ENCODE results near the gene RFX3. TPM values are rescaled to one million over a fixed set of nuclear protein-coding genes. Genes with fewer than 3 reads are reported as not detected.

Gene RFX3
- total RNA-seq, 4 donors from 2014 or later = 4.0 to 8.2 (median 5.6) TPM

DNA sequence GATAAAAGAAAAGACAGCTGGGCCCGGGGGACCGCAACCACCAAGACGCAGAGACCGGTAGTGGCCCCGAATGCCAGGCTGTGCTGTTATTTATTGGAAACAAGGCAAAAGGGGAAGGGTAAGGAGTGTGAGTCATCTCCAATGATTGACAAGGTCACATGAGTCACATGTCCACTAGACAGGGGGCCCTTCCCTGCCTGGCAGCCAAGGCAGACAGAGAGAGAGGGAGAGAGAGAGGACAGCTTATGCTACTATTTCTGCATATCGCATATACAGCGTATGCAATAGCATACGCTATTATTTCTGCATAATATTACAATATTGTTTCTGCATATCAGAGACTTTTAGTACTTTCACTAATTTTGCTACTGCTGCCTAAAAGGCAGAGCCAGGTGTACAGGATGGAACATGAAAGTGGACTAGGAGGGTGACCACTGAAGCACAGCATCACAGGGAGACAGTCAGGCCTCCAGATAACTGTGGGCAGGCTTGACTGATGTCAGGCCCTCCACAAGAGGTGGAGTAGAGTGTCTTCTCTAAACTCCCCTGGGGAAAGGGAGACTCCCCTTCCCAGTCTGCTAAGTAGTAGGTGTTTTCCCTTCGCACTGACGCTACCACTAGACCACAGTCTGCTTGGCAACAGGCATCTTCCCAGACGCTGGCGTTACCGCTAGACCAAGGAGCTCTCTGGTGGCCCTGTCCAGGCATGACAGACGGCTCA is 50.3 kb downstream of the RFX3 start:
- TF ChIP-seq CTCF (IDR thresholded peaks at IDR 0.05) (no peak), POLR2A (IDR thresholded peaks at IDR 0.05) (no peak)
- DNase-seq (ENCODE audit: low spot score in 2 of 2) = peak in 1 of 2 donors; percentile 17
- no peak overlapping the region for H3K4me3 ChIP-seq (ENCODE audit: low read depth, poor library complexity, severe bottlenecking)
- 89 to 94% methylated on average over 14 of the region's 14 CpGs for WGBS, 2 donors
- intact Hi-C loops (cut with DNase I; ENCODE audit: low total_unique reads) = no loop called here

DNA sequence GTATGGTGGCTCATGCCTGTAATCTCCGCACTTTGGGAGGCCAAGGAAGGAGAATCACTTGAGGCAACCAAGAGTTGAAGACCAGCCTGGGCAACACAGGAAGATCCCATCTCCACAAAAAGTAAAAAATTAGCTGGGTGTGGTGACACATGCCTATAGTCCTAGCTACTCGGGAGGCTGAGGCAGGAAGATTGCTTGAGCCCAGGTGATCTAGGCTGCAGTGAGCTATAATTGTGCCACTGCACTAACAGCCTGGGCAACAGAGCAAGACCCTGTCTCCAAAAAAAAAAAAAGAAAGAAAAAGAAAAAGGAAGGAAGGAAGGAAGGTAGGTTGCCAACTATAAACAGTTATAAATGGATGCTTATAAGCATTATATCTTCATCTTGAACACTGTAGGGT is 51.0 kb downstream of the RFX3 start:
- WGBS, 2 donors = 95% methylated on average over 2 of the region's 2 CpGs
- intact Hi-C loops (cut with DNase I; ENCODE audit: low total_unique reads) = no loop called here
- H3K4me3 ChIP-seq (ENCODE audit: low read depth, poor library complexity, severe bottlenecking) = no peak overlapping the region
- DNase-seq (ENCODE audit: low spot score in 2 of 2) = no peak
- TF ChIP-seq POLR2A (IDR thresholded peaks at IDR 0.05) (no peak), CTCF (IDR thresholded peaks at IDR 0.05) (no peak)

DNA sequence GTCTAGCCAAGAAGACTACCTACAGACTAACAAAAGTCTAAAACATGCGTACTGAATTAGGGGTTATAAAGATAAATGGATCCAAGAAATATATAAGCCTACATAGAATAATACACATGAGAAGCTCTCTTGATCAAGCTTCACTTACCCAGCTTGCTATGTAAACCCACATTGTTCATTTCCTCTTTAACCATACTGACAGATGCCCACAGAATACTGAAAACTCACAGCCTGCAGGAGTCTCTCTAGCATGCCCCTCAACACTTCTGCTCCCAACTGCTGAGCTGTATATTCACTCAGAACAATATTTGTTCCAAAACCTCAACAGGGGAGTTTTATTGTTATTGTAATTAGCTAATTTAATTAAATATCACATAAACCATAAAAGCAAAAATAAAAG is 52.4 kb downstream of the RFX3 start:
- intact Hi-C loops (cut with DNase I; ENCODE audit: low total_unique reads) = no loop called here
- TF ChIP-seq POLR2A (IDR thresholded peaks at IDR 0.05) = no peak
- TF ChIP-seq CTCF (IDR thresholded peaks at IDR 0.05) = no peak
- DNase-seq (ENCODE audit: low spot score in 2 of 2) = no peak

DNA sequence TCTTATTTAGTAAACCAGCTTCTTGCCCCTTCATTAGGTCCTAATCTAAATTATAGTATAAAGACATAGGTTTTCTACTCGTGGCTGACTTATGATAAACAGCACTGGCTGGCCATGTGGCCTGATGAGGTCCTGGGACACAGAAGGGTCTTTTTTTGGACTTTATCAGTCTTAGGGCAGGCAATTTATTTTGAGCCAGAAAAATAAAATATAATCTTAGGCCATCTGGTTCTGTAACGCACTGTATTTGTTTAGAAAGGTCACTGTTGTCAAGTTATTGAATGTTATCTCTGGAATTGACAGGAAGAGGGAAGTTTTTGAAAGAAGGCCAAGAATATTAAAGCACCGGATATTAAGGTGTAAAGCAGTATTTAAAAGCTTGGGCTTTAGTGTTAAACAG is 53.9 kb downstream of the RFX3 start:
- H3K4me3 ChIP-seq (ENCODE audit: low read depth, poor library complexity, severe bottlenecking) = no peak overlapping the region
- no peak for TF ChIP-seq POLR2A (IDR thresholded peaks at IDR 0.05)
- TF ChIP-seq CTCF (IDR thresholded peaks at IDR 0.05) = no peak
- DNase-seq (ENCODE audit: low spot score in 2 of 2) = no peak
- 61 to 71% methylated on average over 3 of the region's 3 CpGs for WGBS, 2 donors
- intact Hi-C loops (cut with DNase I; ENCODE audit: low total_unique reads) = no loop called here

More for the DNA sequence above, 52.4 kb downstream of the RFX3 start:
- H3K4me3 ChIP-seq (ENCODE audit: low read depth, poor library complexity, severe bottlenecking) = no peak overlapping the region
- WGBS, 2 donors = 90 to 97% methylated on average over 1 of the region's 1 CpG

DNA sequence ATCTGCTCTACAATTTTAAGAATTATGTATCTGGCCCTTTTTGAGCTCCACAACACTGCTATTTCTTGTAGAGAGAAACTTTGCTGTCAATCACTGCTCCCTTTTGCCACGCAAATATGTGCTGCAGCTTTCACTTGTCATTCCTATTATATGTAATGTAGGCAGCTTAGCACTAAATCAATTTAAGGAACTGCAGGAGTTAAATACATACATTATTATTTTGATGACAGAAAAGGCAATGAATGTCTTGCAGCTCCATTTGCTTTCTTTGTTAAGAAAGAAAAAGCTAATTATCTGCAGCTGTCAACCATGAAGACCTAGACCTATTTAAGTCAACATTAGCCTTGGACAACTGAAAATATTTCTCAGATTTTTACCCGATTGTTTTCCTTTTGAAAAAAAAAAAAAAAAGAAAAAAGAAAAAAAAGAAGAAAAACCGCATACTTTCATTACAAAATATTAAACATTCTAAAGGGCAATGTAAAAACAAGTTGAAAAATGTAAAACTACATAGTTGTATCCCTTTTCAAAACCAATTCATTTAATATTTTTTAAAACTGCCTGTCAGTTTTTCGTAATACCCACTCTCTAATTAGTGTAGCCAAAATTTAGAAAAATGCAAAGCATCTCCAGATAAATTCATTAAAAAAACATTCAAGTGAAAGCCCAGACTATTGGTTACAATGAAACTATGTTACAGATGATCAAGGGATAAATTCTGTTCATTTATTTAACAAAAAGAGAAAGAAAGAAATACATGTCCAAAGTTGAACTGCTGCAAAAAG is 57.2 kb downstream of the RFX3 start:
- WGBS, 2 donors = 56 to 80% methylated on average over 4 of the region's 4 CpGs

More for the DNA sequence above, 57.2 kb downstream of the RFX3 start:
- TF ChIP-seq POLR2A (IDR thresholded peaks at IDR 0.05) = no peak
- no peak for TF ChIP-seq CTCF (IDR thresholded peaks at IDR 0.05)
- DNase-seq (ENCODE audit: low spot score in 2 of 2) = no peak
- intact Hi-C loops (cut with DNase I; ENCODE audit: low total_unique reads) = no loop called here
- no peak overlapping the region for H3K4me3 ChIP-seq (ENCODE audit: low read depth, poor library complexity, severe bottlenecking)

All from lower leg skin (tissue), 4 donors.